ENCODE measurements around the gene DENND1B.

DNA sequence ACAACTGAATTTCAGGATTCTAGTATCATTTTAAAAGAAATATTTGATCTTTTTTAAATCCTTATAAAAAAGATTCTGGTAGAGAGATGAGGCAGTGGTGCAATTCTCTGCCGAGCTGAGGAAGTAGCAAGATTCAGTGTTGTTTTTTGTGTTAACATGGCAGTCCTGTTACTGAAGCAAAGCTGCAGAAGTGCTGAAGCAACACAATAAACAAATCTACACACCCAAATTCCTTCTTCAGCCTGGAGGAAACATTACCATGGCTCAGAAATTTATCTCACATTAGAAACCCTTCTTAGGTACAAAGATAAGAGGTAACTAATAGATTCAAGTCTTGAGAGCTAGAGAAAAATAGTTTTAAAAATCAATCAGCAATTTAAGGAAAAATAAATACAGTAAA, 216.0 kb downstream of the DENND1B start:
- no peak for TF ChIP-seq CTCF (conservative IDR thresholded peaks at IDR 0.05 in 1 of 2, IDR thresholded peaks at IDR 0.05 in 1 of 2; ENCODE audit: low read depth in 1 of 2, low read length in 2 of 2)
- TF ChIP-seq EZH2 (IDR thresholded peaks at IDR 0.05; ENCODE audit: low read length, missing control alignments), result no peak

Measured in fibroblast of lung (primary cell).